ENCODE results near the gene C22orf42.
"Not testable (repeated sequence)": the region's sequence is repeated elsewhere in the genome, so short reads cannot be mapped to it uniquely, and the experiment has no call there.

The C22orf42 gene

GRCh38 chr22:32191021-32191420, 31.9 kb upstream of the C22orf42 start:
- DNase-seq (ENCODE audit: low read depth in 1 of 2, low spot score in 1 of 2), result not testable (repeated sequence)

- no peak for DNase-seq (ENCODE audit: low read depth in 1 of 2, low spot score in 1 of 2)
Measured at GRCh38 chr22:32185821-32186220, 26.7 kb upstream of the C22orf42 start.

- no peak for DNase-seq (ENCODE audit: low read depth in 1 of 2, low spot score in 1 of 2)
Measured at GRCh38 chr22:32183625-32184024, 24.5 kb upstream of the C22orf42 start.

- DNase-seq (ENCODE audit: low read depth in 1 of 2, low spot score in 1 of 2), result no peak
Measured at GRCh38 chr22:32181043-32181442, 21.9 kb upstream of the C22orf42 start.

- DNase-seq (ENCODE audit: low read depth in 1 of 2, low spot score in 1 of 2), result no peak
Measured at GRCh38 chr22:32177221-32177765, 18.2 kb upstream of the C22orf42 start.

- DNase-seq (ENCODE audit: low read depth in 1 of 2, low spot score in 1 of 2), result no peak
Measured at GRCh38 chr22:32175683-32176644, 16.9 kb upstream of the C22orf42 start.

- no peak for DNase-seq (ENCODE audit: low read depth in 1 of 2, low spot score in 1 of 2)
Measured at GRCh38 chr22:32175115-32175514, 16.0 kb upstream of the C22orf42 start.

GRCh38 chr22:32165681-32166080, 6.6 kb upstream of the C22orf42 start:
- no peak for DNase-seq (ENCODE audit: low read depth in 1 of 2, low spot score in 1 of 2)

- DNase-seq (ENCODE audit: low read depth in 1 of 2, low spot score in 1 of 2), result no peak
Measured at GRCh38 chr22:32164075-32164860, 5.2 kb upstream of the C22orf42 start.

GRCh38 chr22:32160411-32160810, 1.3 kb upstream of the C22orf42 start:
- not testable (repeated sequence) for DNase-seq (ENCODE audit: low read depth in 1 of 2, low spot score in 1 of 2)

- not testable (repeated sequence) for DNase-seq (ENCODE audit: low read depth in 1 of 2, low spot score in 1 of 2)
Measured at GRCh38 chr22:32157632-32158031, 1.5 kb downstream of the C22orf42 start.

- DNase-seq (ENCODE audit: low read depth in 1 of 2, low spot score in 1 of 2), result not testable (repeated sequence)
Measured at GRCh38 chr22:32154727-32155126, 4.4 kb downstream of the C22orf42 start.

GRCh38 chr22:32151641-32152040, 7.5 kb downstream of the C22orf42 start:
- DNase-seq (ENCODE audit: low read depth in 1 of 2, low spot score in 1 of 2), result not testable (repeated sequence)

- not testable (repeated sequence) for DNase-seq (ENCODE audit: low read depth in 1 of 2, low spot score in 1 of 2)
Measured at GRCh38 chr22:32150647-32151046, 8.5 kb downstream of the C22orf42 start.

GRCh38 chr22:32148372-32148771, 10.7 kb downstream of the C22orf42 start:
- not testable (repeated sequence) for DNase-seq (ENCODE audit: low read depth in 1 of 2, low spot score in 1 of 2)

- DNase-seq (ENCODE audit: low read depth in 1 of 2, low spot score in 1 of 2), result not testable (repeated sequence)
Measured at GRCh38 chr22:32147128-32147527, 12.0 kb downstream of the C22orf42 start.

- DNase-seq (ENCODE audit: low read depth in 1 of 2, low spot score in 1 of 2), result no peak
Measured at GRCh38 chr22:32144496-32145274, 14.4 kb downstream of the C22orf42 start.

- DNase-seq (ENCODE audit: low read depth in 1 of 2, low spot score in 1 of 2), result no peak
Measured at GRCh38 chr22:32142600-32142999, 16.5 kb downstream of the C22orf42 start.

- not testable (repeated sequence) for DNase-seq (ENCODE audit: low read depth in 1 of 2, low spot score in 1 of 2)
Measured at GRCh38 chr22:32140688-32141087, 18.4 kb downstream of the C22orf42 start.

GRCh38 chr22:32138576-32138975, 20.5 kb downstream of the C22orf42 start:
- not testable (repeated sequence) for DNase-seq (ENCODE audit: low read depth in 1 of 2, low spot score in 1 of 2)
